GM18858 (cell line): Measurements from ENCODE around the gene SARS2.
"Not testable (repeated sequence)": the region's sequence is repeated elsewhere in the genome, so short reads cannot be mapped to it uniquely, and the experiment has no call there.

ENCODE experiments used
- ATAC-seq: cut with Tn5 transposase; IDR thresholded peaks from one replicate; pipeline ENCODE4 v1.9.1; 2021; ENCODE audit not compliant: unreplicated experiment

SARS2 gene, protein sequence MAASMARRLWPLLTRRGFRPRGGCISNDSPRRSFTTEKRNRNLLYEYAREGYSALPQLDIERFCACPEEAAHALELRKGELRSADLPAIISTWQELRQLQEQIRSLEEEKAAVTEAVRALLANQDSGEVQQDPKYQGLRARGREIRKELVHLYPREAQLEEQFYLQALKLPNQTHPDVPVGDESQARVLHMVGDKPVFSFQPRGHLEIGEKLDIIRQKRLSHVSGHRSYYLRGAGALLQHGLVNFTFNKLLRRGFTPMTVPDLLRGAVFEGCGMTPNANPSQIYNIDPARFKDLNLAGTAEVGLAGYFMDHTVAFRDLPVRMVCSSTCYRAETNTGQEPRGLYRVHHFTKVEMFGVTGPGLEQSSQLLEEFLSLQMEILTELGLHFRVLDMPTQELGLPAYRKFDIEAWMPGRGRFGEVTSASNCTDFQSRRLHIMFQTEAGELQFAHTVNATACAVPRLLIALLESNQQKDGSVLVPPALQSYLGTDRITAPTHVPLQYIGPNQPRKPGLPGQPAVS

DNA sequence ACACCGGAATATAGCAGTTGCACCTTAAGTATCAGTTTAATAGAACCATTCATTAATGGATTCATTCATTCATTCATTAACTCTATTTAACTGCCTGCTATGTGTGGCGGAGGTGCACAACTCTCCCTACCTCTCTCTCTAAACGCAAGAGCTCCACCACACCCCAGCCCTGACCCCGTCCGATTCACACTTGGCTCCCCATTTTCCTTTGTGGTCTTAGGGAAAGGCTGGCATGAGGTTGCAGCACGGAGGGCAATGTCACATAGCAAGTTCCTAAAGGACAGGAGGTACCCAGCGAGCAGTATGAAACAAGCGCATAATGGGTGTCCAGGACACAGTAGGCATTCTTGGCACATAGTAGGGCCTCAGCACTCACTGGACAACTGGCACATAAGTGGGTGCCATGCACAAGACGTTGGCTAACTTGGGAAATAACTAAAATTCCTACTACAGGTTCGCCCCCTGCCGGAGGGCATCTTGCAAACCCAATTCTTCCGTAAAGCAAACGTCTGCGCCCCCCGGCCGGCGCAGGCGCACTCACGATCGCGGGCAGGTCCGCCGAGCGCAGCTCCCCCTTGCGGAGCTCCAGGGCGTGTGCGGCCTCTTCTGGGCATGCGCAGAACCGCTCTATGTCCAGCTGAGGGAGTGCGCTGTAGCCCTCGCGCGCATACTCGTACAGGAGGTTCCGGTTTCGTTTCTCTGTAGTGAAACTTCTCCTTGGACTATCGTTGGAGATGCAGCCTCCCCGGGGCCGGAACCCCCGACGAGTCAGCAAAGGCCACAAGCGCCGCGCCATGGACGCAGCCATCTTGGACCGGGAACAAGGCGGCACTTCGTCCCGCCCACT is at the start of gene SARS2:
Gene SARS2, minus strand, starts transcription at position 835 of the 847 bp plus-strand sequence. Its CDS starts 27 bp downstream, at position 808.
- peak; percentile 56 for ATAC-seq

DNA sequence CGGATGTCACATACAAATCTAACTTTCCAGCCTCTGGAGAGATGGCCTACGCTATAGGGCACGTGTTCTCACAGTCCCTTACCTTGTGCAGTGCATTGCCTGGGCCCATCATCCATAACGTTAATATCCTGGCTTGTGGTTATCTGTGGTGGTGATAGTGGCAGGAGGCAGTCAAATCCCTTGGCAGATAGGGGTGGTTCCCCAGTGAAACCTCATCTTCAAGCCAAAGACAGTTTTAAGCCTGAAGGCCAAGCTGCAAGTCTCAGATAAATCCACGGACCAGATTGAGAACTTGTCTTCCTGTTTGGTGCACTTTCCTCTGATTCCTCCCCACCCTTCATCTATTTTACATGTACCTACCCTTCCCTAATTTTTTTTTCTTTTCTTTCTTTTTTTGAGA is 49.2 kb upstream of the SARS2 start:
- no peak for ATAC-seq

DNA sequence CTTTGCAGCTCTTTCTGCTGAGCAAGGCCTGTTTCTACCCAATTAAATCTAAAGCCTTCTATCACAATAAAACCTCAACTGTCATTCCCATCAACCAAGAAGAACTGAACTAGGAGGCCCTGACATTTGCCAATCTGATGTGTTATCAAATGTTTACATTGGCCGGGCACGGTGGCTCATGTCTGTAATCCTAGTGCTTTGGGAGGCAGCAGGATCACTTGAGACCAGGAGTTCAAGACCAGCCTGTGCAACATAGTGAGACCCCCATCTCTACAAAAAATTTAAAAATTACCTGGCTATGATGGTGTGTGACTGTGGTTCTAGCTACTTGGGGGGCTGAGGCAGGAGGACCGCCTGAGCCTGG is 47.7 kb upstream of the SARS2 start:
- no peak for ATAC-seq

DNA sequence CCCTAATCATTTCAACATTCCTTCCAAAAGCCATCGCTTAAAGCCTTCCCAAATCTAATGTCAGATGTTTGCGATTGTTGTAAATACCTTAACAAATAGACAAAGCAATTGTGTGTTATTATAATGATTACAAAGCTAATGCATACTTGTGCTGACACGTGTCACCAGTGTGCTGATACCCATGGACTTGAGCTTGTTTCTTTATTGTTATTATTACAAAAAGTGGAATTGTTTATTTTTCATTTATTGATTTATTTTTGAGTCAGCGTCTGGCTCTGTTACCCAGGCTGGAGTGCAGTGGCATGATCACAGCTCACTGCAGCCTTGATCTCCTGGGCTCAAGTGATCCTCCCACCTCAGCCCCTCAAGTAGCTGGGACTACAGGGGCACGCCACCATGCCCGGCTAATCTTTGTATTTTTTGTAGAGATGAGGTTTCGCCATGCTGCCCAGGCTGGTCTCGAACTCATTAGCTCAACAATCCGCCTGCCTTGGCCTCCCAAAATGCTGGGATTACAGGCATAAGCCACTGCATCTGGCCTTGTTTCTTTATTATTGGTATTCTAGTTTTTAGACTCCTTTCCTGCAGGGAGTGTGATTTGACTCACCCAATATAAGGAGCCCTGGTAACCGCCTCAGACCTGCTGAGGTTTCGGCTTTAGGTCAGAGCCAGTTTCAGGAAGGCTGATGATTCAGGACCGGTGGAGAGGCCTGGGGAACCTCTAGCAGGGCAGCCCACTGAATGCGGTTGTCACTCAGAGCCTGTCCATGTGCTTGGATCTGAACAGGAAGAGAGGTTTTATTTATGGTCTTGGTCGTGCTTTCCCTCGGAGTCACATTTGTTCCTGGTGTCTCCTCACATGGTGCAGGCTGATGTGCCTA is 47.1 kb upstream of the SARS2 start:
- no peak for ATAC-seq

DNA sequence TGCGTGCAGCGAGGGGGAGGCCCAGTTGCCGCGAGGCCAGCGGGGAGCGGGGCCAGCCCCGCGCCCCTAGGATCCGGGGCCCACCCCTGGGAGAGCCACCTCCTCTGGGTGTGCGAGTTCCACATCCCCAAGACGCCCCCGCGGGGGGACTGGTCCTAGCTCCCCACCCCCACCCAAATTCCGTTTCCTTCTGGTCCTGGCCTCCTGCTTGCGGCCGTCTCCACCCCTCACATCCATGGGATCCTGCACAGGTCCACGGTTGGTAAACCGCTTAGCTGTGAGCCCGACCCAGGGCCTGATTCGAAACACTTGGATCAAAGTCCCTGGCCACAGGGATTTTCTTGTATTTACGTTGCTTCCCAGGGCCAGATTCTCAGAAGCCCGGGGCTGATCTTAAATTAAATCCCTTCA is 45.3 kb upstream of the SARS2 start:
- no peak for ATAC-seq

DNA sequence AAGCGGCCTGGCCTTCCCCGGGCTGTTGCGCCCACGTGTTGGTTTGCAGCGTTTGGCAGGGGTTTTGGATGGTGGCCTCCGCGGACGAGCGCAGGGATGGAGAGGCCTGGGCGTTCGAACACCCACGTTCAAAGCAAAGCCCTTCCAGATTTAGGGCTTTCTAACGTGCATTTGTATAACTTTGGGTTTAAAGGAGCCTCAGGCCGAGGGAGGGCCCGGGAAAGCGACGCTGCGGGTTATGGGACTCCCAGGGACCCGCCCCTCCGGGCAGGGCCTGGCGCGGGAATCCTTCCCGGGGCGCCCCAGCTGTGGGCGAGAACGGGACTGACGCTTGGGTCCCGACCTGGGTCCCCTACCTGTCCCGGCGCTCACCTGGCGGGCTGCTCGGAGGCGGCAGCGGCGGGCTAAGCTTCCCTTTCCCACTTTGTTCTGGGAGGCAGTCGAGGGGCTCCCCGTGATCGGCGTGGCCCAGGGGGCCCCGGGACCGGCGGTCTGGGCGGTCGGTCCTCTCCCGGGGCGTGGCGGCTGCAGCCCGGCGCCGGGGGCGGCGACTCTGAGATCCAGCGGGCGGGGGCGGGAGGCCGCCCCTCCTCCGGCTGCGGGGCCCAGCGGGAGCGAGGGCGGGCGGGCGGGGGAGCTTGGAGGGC is 44.8 kb upstream of the SARS2 start, which contains the start of gene FBXO17:
Gene FBXO17, minus strand, starts transcription at position 529 of the 647 bp plus-strand sequence. CDS start 25,423 bp downstream, outside the sequence.
- no peak for ATAC-seq

DNA sequence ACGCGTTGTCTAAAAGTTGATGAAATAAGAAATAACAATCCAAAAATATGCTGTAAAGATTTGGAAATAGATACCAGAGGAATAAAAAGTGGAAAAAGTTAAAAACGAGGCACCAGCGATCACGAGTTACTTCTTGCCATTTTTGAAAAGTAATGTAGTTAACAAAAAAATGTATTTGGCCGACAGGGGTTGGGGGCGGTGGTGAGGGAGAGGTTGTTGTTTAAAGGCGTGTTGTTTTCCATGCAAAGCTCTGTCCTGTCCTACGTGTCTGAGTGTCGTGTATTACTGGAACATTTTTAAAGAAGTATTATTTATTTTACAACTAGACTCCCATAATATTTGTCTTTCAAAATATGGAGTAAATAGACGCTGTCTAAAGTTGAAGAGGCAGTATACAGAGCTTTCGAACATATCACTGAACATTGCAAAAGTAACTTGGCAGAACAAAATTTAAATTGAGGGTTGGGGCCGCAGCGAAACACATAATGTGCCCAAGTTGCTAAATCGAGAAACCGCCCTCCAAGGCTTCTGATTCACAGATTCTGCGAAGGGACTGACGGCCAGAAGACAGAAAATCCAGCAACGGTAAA is 44.2 kb upstream of the SARS2 start:
- ATAC-seq: no peak

DNA sequence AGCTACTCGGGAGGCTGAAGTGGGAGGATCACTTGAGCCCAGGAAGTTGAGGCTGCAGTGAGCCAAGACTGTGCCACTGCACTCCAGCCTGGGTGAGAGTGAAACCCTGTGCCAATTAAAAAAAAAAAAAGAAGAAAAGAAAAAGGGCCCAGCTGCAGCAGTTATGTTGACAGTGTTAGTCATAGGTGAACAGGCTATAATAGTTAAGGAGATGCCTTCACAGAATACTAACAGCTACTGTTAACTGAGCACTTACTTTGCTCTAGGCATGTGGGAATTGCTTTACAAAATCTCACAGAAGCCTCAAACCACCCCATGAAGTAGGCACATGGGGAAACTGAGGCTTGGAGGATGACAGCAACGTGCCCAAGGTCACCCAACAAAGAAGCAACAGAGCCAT is 41.1 kb upstream of the SARS2 start:
- ATAC-seq: no peak

DNA sequence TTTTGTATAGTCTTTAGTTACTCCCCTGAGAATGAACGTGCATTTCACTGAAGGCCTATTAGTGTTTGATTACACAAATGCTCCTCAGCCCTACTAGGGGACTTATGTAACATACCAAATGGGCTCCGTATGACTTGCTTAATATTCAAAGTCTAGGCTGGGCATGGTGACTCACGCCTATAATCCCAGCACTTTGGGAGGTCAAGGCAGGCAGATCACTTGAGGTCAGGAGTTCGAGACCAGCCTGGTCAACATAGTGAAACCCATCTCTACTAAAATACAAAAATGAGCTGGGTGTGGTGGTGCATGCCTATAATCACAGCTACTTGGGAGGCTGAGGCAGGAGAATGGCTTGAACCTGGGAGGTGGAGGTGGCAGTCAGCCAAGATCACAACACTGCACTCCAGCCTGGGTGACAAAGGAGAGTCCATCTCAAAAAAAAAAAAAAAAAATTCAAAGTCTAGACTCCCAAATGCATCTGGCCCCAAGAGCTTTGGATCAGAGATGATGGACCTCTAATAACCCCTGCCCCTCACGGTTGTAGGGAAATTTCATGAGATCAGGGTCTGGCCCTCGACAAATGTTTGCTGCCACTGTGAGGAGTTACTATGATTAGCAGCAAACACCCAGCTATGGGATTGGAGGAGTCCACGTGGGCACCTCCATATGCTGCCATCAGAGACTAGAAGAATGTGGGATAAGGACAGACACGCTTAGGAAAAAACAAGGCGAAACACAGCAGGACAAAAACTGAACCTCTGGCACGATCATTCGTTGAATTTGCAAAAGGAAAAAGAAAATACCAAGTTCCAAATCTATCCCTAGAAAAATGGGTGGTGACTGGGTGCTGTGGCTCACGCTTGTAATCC is 40.3 kb upstream of the SARS2 start:
- ATAC-seq: no peak

DNA sequence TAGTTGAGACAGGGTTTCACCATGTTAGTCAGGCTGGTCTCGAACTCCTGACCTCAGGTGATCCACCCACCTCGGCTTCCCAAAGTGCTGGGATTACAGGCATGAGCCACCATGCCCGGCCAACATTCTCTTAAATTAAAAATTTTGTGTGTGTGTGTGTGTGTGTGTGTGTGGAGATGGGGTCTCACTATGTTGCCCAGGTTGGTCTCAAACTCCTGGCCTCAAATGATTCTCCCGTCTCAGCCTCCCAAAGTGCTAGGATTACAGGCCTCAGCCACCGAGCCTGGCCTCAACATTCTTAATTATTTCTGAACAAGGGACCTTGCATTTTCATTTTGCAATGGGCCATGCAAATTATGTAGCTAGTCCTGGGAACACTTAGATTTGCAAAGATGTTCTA is 35.6 kb upstream of the SARS2 start:
- not testable (repeated sequence) for ATAC-seq

DNA sequence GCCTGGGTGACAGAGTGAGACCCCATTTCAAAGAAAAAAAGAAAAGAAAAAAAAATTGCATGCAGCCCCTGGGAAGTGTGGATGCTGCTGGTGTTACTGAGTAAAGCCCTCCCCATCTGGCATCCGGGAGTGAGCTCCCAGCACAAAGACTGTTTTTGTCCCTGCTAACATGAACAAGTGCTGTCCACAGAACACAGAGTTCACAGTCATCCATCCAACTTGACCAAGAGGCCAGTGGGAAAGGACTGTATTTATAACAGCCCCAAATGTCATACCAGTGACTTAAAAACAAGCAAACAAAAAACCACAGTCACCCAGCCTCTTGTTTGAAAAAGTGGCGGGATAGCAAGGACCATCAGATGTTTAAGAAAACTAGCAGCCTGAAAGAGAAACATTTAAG is 34.2 kb upstream of the SARS2 start:
- ATAC-seq: no peak

DNA sequence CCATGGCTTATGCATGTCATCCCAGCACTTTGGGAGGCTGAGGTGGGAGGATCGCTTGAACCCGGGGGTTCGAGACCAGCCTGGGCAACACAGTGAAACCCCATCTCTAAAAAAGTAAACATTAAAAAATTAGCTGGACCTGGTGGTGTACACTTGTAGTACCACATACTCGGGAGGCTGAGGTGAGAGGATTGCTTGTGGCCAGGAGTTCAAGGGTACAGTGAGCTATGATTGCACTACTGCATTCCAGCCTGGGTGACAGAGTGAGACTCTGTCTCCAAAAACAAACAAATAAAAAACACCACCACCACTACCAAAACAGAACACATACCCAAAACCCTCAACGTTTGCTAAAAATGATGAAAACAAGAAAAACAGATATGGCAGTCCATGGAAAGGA is 29.1 kb upstream of the SARS2 start:
- ATAC-seq: no peak

DNA sequence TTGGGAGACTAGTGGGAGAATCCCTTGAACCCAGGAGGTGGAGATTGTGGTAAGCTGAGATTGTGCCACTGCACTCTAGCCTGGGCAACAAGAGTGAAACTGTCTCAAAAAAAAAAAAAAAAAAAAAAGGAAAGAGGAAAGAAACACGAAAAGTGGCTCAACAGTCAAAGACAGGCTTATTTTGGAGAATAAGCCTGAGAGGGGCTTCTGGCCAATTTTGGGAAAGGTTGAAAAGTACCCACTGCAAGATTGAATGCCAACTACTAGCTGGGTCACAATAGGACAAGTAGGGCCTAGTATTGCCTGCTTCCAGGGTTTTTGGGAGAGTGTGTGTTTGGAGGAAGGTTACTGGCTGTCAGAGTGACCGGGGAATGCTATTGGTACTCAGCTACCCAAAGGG is 27.7 kb upstream of the SARS2 start:
- no peak for ATAC-seq

DNA sequence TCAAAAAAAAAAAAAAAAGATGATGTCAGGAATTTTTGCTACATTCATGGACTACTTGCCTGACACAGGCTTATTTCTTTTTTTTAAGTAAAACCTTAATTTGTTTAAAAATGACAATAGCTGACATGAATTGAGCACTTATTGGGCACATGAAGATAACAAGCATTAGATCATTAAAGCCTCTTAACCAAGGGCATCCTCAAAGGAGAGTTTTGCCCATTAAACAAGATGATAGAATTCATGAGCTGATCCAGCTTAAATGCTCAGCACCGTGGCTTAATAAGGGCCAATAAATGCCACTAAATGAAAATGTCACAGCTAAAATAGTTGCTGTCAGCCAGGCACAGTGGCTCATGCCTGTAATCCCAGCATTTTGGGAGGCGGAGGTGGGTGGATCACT is 25.7 kb upstream of the SARS2 start:
- no peak for ATAC-seq

DNA sequence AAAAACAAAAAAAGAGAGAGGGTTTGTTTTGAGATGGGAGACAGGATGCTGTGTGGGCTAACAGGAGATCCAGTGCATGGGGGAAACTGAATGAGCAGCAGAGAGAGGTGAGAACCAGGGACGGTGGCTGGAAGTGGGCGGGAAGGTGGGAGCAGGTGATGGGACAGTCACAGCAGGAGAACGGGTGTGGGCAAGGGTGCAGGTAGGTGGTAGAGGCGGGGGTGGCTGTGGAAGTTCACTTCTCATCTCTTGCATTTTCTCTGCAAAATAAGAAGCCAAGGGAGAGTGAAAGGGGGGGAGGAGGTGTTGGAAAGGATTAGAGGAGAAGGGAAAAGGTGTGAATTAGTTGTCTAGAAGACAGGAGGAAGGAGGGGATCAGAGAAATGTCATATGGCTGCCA is 23.1 kb upstream of the SARS2 start:
- no peak for ATAC-seq

DNA sequence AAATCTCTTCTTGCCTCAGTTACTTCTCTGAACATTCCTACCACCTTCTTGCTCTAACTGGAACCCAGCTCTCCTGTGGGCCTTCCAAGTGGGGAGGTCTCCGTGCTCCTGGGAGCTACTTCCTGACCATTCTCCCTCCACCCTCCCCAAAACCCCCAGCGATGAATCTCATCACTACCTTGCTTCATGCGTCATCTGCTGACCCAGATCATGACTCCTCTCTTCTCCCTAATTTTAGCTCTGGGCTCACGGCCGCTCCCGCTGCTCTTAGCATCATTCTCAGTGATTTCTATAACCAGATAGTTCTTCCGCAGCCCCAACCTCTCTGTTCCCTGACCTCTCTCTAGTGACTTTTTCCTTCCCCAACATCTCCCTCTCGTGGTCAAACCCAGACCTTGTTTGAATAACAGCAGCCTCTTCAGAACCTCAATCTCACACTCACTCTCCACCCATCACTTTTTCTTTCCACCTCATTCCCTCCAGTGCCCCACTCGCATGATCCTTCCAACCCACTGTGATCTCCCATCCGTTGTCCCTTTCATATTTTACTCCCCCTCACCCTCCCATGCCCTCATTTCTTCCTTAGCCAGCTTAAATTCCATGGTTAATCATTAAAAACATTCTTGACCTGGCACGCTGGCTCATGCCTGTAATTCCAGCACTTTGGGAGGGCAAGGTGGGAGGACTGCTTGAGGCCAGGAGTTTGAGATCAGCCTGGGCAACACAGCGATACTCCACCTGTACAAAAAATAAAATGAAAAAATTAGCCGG is 22.0 kb upstream of the SARS2 start:
- no peak for ATAC-seq

DNA sequence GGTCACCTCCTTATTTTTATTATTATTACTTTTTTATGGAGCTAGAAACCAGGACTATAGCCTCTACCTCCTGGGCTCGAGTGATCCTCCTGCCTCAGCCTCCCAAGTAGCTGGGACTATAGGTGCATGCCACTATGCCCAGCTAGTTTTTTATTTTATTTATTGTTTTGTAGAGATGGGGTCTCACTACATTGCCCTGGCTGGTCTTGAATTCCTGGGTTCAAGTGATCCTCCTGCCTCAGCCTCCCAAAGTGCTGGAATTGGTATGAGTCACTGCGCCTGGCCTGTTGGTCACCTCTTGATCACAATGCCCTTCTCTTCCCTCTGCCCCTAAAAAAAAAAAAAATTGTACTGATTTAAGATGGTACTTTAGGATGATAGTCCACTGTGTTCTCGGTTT is 20.6 kb upstream of the SARS2 start:
- ATAC-seq: no peak
